Body of pancreas (tissue), 4 donors: Measurements from ENCODE around the gene MED20.

Experiments used
- CTCF ChIP-seq, 7 experiments: fragments of 450-650 bp in 4 of 7; fragments of 200-600 bp in 3 of 7; sonication (generic) in 3 of 7; IDR thresholded peaks; one replicate each; pipeline ENCODE4 v1.5.1; 2016 to 2019; ENCODE audit warnings: antibody characterized with exemption in 7 of 7
- POLR2A ChIP-seq, 3 donors: fragments of 450-650 bp; IDR thresholded peaks; one replicate each; pipeline ENCODE4 v1.6.1; 2016; ENCODE audit warnings: antibody characterized with exemption in 3 of 3, mild to moderate bottlenecking in 2 of 3

- TF ChIP-seq CTCF (IDR thresholded peaks at IDR 0.05) (no peak), POLR2A (IDR thresholded peaks at IDR 0.05) (no peak)
These were observed 34.5 kb upstream of the MED20 start for GRCh38 chr6:41955412-41955811.
